OCI-LY1 (cell line): ENCODE data around the gene POLR2F.

Source experiments
- H2AFZ ChIP-seq: fragments of 200-600 bp; sonication (generic), shearing (Covaris generic); 2 replicates; pipeline ENCODE4 v1.6.0; 2014; ENCODE audit warnings: antibody characterized with exemption, mild to moderate bottlenecking, low read length
- H3F3A ChIP-seq: fragments of 200-600 bp; sonication (generic), shearing (Covaris generic); 2 replicates; pipeline ENCODE4 v1.6.0; 2014; ENCODE audit warnings: mild to moderate bottlenecking, antibody characterized with exemption, low read length, moderate library complexity; ENCODE audit not compliant: insufficient read depth
- H3K27ac ChIP-seq: fragments of 200-600 bp; sonication (generic); 2 replicates; pipeline ENCODE4 v1.5.1; 2014; ENCODE audit warnings: low read length, mixed run types, mild to moderate bottlenecking, low read depth; ENCODE audit not compliant: poor library complexity, severe bottlenecking
- H3K27me3 ChIP-seq: fragments of 200-600 bp; sonication (generic); 2 replicates; pipeline ENCODE4 v1.6.0; 2014; ENCODE audit warnings: antibody characterized with exemption, mild to moderate bottlenecking, low read length, moderate library complexity; ENCODE audit not compliant: insufficient read depth
- H3K36me3 ChIP-seq: fragments of 200-600 bp; sonication (generic); 2 replicates; pipeline ENCODE4 v1.6.1; 2014; ENCODE audit warnings: mild to moderate bottlenecking, antibody characterized with exemption, low read length, moderate library complexity, mixed read lengths; ENCODE audit not compliant: insufficient read depth
- H3K4me1 ChIP-seq: fragments of 200-600 bp; sonication (generic); 2 replicates; pipeline ENCODE4 v1.5.1; 2014; ENCODE audit warnings: mild to moderate bottlenecking, low read length, moderate library complexity; ENCODE audit not compliant: insufficient read depth, severe bottlenecking
- H3K4me2 ChIP-seq: fragments of 200-600 bp; sonication (generic), shearing (Covaris generic); 2 replicates; pipeline ENCODE4 v1.6.1; 2014; ENCODE audit warnings: low read length
- H3K4me3 ChIP-seq: fragments of 200-600 bp; sonication (generic); 2 replicates; pipeline ENCODE4 v1.5.1; 2014; ENCODE audit warnings: low read length, low read depth, mild to moderate bottlenecking, mixed read lengths; ENCODE audit not compliant: poor library complexity, severe bottlenecking
- H3K79me2 ChIP-seq: fragments of 200-600 bp; shearing (Covaris generic); 2 replicates; pipeline ENCODE4 v1.6.1; 2016; ENCODE audit warnings: mixed run types, low read length, mixed read lengths; ENCODE audit not compliant: insufficient read depth
- H3K9ac ChIP-seq: fragments of 200-600 bp; sonication (generic), shearing (Covaris generic); 2 replicates; pipeline ENCODE4 v1.6.1; 2014; ENCODE audit warnings: mild to moderate bottlenecking, low read length, mixed read lengths
- H3K9me2 ChIP-seq: fragments of 200-600 bp; sonication (generic), shearing (Covaris generic); 2 replicates; pipeline ENCODE4 v1.6.1; 2014; ENCODE audit warnings: low read depth, mild to moderate bottlenecking, low read length, mixed read lengths
- H3K9me3 ChIP-seq: fragments of 200-600 bp; shearing (Covaris generic); 2 replicates; pipeline ENCODE4 v1.6.1; 2014; ENCODE audit warnings: low read length, mixed read lengths
- H4K20me1 ChIP-seq: fragments of 200-600 bp; sonication (generic), shearing (Covaris generic); 2 replicates; pipeline ENCODE4 v1.6.0; 2016; ENCODE audit warnings: mild to moderate bottlenecking, low read length; ENCODE audit not compliant: insufficient read depth
- CTCF ChIP-seq: fragments of 200-600 bp; sonication (generic), shearing (Covaris generic); IDR thresholded peaks from 2 replicates; pipeline ENCODE4 v1.5.1; 2017; ENCODE audit warnings: mild to moderate bottlenecking, antibody characterized with exemption, low read length, moderate library complexity, mixed read lengths
- EZH2 ChIP-seq: fragments of 200-600 bp; sonication (generic), shearing (Covaris generic); IDR thresholded peaks from 2 replicates; pipeline ENCODE4 v1.8.0; 2017; ENCODE audit warnings: borderline replicate concordance, mixed run types, mild to moderate bottlenecking, antibody characterized with exemption, low read length, moderate library complexity, mixed read lengths

Gene POLR2F

GRCh38 chr22:38012604-38013072 lies 59.1 kb downstream of the POLR2F start:
- H4K20me1 ChIP-seq: no peaks in the 10 kb centered on the region
- H3K4me3 ChIP-seq: no peak overlapping the region
- H3K4me2 ChIP-seq: no peak overlapping the region
- H3K27ac ChIP-seq: no peak overlapping the region
- no peaks in the 10 kb centered on the region for H3F3A ChIP-seq
- H3K4me1 ChIP-seq: no peaks in the 10 kb centered on the region
- no peak overlapping the region for H3K9ac ChIP-seq
- no peak overlapping the region for H2AFZ ChIP-seq
- H3K79me2 ChIP-seq: no peaks in the 10 kb centered on the region
- TF ChIP-seq EZH2 (no peak), CTCF (no peak)
- no peaks in the 10 kb centered on the region for H3K27me3 ChIP-seq
- no peaks in the 10 kb centered on the region for H3K9me3 ChIP-seq
- H3K9me2 ChIP-seq: no peaks in the 10 kb centered on the region
- no peaks in the 10 kb centered on the region for H3K36me3 ChIP-seq

- Histone ChIP-seq H3K36me3 (no peaks in the 10 kb centered on the region), H3K27me3 (peaks cover 5% of the 10 kb centered on the region; the same call in 1 of the 2 replicates), H3K9me2 (no peaks in the 10 kb centered on the region), H3K4me1 (no peaks in the 10 kb centered on the region), H2AFZ (no peak overlapping the region), H3K9me3 (no peaks in the 10 kb centered on the region), H3F3A (no peaks in the 10 kb centered on the region), H3K27ac (no peak overlapping the region), H3K4me2 (no peak overlapping the region), H3K9ac (no peak overlapping the region), H4K20me1 (no peaks in the 10 kb centered on the region), H3K79me2 (no peaks in the 10 kb centered on the region), H3K4me3 (no peak overlapping the region)
- TF ChIP-seq EZH2 (no peak), CTCF (no peak)
Measured at GRCh38 chr22:38014083-38014482, 60.6 kb downstream of the POLR2F start.

GRCh38 chr22:38016182-38017151 lies 63.0 kb downstream of the POLR2F start:
- Histone ChIP-seq H3F3A (no peaks in the 10 kb centered on the region), H3K4me2 (no peak overlapping the region), H3K79me2 (no peaks in the 10 kb centered on the region), H3K4me1 (no peaks in the 10 kb centered on the region), H3K9ac (no peak overlapping the region), H3K27me3 (peaks cover 5% of the 10 kb centered on the region; the same call in 1 of the 2 replicates), H3K9me3 (no peaks in the 10 kb centered on the region), H3K4me3 (no peak overlapping the region), H2AFZ (no peak overlapping the region), H3K36me3 (no peaks in the 10 kb centered on the region), H4K20me1 (no peaks in the 10 kb centered on the region), H3K9me2 (no peaks in the 10 kb centered on the region), H3K27ac (no peak overlapping the region)
- TF ChIP-seq EZH2 (no peak), CTCF (no peak)
